ENCODE data around the gene KCNC2.

Gene KCNC2

DNA sequence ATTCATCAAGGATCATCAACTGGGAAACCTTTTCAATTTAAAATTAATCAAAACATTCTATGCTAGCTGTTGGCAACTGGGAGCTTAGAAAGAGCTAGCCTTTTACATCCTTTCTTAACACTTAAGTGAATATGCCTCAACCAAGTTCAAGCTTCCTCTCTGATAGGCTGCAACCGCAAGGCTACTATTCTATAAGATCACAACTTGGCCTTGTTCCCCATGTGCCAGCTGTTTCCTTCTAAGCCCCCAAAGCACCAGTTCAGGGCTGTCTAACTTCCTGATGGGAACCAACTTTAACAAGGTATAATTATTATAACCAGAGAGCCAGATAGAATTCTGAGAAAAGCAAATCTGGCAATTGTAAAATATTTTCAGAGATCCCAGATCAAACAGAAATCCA, 37.0 kb downstream of the KCNC2 start:
- TF ChIP-seq, protein P1, sequence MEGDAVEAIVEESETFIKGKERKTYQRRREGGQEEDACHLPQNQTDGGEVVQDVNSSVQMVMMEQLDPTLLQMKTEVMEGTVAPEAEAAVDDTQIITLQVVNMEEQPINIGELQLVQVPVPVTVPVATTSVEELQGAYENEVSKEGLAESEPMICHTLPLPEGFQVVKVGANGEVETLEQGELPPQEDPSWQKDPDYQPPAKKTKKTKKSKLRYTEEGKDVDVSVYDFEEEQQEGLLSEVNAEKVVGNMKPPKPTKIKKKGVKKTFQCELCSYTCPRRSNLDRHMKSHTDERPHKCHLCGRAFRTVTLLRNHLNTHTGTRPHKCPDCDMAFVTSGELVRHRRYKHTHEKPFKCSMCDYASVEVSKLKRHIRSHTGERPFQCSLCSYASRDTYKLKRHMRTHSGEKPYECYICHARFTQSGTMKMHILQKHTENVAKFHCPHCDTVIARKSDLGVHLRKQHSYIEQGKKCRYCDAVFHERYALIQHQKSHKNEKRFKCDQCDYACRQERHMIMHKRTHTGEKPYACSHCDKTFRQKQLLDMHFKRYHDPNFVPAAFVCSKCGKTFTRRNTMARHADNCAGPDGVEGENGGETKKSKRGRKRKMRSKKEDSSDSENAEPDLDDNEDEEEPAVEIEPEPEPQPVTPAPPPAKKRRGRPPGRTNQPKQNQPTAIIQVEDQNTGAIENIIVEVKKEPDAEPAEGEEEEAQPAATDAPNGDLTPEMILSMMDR (IDR thresholded peaks at IDR 0.05; ENCODE audit: control extremely low read depth, extremely low read depth, low read depth, missing control alignments) = no peak
- POLR2A ChIA-PET = interaction anchor here (0.6 kb wide), 1 partner anchor 1209 kb away, joined by 3 read pairs; no protein-coding TSS in a partner anchor
- DNase-seq (ENCODE audit: extremely low spot score) = no peak
- CTCF ChIA-PET = interaction anchor here (0.8 kb wide), 1 partner anchor 30 kb away, joined by 3 read pairs; no protein-coding TSS in a partner anchor

DNA sequence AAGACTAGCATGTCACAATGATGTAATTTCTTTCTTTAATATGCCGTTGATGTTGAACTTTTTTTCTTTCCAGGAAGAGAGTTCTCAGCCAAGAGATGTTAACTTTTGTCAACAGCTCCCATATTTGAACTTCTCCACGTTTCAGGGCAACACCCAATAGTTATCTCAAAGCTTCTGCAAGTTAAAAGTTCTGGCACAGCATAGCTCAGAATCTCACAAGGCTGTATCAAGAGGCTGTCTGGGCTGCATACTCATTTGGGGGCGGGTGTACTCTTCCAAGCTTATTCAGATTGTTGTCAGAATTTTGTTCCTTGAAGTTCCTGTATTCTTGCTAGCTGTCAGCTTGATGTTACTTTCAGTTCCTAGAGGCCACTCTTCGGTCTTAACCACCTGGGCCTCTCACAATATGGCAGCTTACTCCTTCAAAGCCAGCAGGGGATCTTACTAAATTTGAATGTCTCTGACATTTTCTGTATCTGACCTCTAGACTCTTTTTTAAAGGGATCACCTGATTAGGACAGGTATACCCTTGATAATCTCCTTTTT, 38.9 kb downstream of the KCNC2 start:
- DNase-seq (ENCODE audit: extremely low spot score) = no peak
- ChIA-PET CTCF (interaction anchor here (1.1 kb wide), 1 partner anchor 29 kb away, joined by 3 read pairs; no protein-coding TSS in a partner anchor), POLR2A (no interaction called here)
- TF ChIP-seq, protein P1 (IDR thresholded peaks at IDR 0.05; ENCODE audit: control extremely low read depth, extremely low read depth, low read depth, missing control alignments) = no peak

DNA sequence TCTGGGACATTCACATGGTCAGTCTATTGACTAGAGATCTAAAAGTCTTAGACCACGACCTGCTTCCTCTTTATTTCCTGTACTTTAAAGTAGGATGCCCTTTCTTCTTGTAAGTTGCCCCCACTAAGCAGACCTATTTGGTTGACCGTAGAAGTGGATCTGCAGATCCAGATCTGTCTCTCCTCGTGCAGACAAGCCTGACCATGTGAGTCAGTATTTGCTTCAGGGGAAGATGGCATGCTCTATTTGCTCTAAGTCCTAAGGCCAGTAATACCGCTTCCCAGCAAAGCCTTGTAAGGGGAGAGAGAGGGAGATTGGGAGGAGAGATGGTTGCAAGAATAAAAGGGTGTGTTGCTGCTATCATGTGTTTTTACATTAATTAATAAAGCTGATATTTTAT, 46.8 kb downstream of the KCNC2 start:
- ChIA-PET POLR2A (no interaction called here), CTCF (no interaction called here)
- no peak for DNase-seq (ENCODE audit: extremely low spot score)
- TF ChIP-seq, protein P1 (IDR thresholded peaks at IDR 0.05; ENCODE audit: control extremely low read depth, extremely low read depth, low read depth, missing control alignments) = no peak

DNA sequence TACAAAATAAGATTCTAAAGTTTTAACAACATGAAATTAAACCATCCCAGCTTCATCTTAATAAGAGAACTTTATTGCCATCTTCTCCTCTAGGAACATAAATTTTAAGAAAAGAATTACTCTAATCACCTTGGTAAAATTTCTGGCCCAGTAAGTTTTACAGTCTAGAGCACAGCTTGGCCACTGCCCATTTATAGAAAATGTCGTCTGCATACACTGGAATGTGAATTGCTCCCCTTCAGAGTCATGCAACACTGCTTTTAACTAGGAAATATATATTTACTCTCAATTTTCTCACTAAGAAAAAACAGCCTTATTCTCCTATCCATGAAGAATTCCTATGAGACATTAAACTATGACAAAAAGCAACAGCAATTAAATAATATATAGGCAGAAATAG, 48.2 kb downstream of the KCNC2 start:
- TF ChIP-seq, protein P1 (IDR thresholded peaks at IDR 0.05; ENCODE audit: control extremely low read depth, extremely low read depth, low read depth, missing control alignments) = no peak
- ChIA-PET POLR2A (no interaction called here), CTCF (no interaction called here)

GRCh38 chr12:75157385-75157784, 52.3 kb downstream of the KCNC2 start:
- no peak for DNase-seq (ENCODE audit: extremely low spot score)
- TF ChIP-seq, protein P1 (IDR thresholded peaks at IDR 0.05; ENCODE audit: control extremely low read depth, extremely low read depth, low read depth, missing control alignments) = no peak
- POLR2A ChIA-PET = no interaction called here
- CTCF ChIA-PET = interaction anchor here (1.2 kb wide), 1 partner anchor 18 kb away, joined by 4 read pairs; no protein-coding TSS in a partner anchor

More for the DNA sequence above, 48.2 kb downstream of the KCNC2 start:
- DNase-seq (ENCODE audit: extremely low spot score) = no peak

DNA sequence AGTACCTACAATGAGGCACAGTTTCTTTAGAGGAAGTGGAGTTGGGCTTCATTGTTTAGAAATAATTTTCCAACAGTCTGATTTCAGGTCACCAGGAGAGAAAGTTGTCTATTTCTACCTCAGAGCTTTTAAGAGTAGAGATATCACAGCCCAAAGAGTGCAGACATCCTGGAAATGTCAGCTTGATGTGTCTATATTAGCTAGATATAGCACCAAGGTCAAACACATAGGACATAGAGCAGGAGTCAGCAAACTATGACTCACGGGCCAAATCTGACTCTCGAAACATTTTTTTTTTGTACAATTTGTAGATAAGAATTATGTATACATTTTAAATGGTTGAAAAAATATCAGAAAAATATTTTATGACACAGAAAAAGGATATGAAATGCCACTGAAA, 53.7 kb downstream of the KCNC2 start:
- ChIA-PET POLR2A (no interaction called here), CTCF (interaction anchor here (0.7 to 1.2 kb wide), 3 partner anchors 11 to 112 kb away, joined by 3 read pairs; no protein-coding TSS in a partner anchor)
- TF ChIP-seq, protein P1 (IDR thresholded peaks at IDR 0.05; ENCODE audit: control extremely low read depth, extremely low read depth, low read depth, missing control alignments) = no peak
- DNase-seq (ENCODE audit: extremely low spot score) = no peak
